ENCODE results near the gene TMEM179.

Gene TMEM179

DNA sequence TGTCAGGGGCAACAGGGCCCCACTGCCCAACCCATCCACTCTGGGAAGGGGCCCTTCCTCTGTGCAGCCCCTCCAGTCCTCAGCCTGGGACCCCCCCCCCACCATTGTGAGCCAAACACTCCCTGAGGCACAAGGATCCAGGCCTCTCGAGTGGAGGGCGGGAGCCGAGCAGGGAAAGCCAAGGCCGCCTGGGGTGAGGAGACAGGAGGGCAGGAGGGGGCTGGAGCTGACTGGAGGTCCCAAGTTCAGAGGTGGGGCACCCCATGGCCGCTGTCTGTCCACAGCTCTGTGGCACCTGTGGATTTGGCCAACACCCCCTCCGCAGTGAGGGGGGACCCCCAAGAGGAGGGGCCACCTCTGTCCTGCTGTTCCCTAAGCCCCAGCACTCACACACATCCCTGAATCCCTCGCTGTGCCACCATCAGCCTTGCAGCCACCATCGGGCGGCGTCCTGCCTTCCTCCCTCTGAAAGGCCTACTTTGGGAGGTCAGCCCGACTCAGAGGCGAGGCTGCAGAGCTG is 50.4 kb downstream of the TMEM179 start:
- DNase-seq: no peak

DNA sequence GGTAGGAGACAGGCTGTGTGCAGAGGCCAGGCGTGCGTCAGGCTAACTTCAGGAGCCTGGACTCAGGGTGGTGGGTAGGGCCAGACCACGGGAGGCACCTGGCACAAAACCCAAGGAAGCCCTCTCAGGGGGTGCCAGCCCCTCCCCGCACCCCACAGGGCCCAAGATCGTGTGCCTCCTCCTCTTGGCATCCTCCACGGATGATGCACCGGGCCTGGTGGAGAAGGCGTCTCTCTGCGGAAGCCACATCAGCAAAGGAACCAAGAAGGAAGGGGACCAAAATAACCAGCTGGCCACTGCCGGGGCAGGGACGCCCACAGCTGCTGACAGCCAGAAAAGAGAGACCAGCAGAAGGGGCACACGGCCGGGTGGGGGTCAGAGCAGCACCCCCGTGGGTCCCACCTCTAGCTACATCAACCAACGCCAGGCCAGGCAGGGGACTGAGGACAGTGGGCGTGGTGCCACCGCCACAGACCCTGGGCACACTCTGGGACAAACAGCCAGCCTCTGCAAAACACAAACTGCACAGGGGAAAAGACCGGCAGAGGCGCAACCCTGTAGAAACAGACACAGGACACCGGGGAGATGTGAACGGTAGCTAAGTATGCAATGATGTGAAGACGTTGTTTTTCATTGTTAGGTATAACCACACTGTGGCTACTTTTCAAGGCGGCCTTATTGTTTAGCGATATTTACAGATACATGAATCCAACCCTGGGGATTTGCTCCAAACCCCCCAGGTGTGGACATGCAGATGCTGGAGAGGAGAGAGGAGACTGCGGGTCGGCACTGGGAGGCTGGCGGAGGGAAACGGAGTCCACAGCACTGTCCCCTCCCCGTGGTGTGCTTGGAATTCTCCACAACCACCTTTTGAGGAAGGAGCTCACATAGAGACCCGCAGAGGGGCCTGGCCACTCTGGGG is 51.1 kb downstream of the TMEM179 start:
- DNase-seq: no peak

DNA sequence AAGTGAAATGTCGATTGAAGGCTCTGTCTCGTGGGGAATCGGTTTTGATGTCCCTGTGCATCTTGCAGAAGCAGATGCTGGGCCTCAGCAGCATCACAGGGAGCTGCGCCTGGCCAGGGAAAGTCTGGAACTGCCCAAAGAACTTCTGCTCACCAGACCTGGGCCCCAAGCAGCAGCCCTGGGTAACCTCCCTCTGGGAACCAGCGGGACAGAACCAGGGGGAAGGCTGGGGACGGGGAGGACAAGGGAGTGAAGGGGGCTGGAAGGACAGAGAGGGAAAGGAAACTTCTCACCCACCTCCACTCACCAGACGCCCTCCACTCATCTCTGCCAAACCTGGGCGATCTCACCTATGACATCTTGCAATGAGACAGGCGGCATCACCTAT is 51.8 kb downstream of the TMEM179 start:
- DNase-seq: no peak

DNA sequence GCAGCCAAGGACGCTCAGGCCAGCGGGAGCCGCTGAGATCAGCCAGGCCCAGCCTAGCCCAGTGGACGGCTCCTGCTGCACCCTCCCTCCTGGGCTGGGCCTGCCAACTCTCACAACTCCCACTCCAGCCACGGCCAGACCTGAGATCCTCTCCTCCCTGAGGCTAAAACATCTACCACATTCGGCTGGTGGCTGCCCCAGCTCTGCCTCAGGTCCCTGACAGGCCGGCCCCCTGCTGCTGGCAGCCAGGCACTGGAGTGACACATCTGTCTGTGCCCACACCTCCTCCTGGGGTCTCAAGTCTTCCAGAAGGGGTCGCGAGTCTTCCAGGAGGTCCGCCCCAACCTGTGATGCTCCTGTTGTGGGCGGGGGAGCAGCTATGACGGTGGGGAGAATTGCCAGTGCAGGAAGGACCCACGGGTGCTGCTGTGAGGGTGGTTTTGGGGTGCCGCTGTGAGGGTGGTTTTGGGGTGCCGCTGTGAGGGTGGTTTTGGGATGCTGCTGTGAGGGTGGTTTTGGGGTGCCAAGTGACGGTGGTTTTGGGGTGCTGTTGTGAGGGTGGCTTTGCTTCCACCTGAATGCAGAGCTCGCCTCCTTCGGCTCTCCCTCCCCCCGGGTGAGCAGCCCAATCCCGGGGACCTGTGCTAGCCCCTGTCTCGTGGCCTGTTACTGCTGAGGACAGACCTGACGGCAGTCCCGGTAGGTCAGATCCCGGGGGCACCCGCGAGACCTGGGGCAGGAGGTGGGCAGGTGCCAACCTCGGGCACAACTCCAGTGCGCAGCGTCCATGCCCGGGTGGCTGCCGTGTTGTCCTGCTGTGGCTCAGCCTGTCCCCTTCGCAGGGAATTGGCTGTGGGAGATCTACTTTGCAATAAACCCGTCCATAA is 52.5 kb downstream of the TMEM179 start:
- no peak for DNase-seq

DNA sequence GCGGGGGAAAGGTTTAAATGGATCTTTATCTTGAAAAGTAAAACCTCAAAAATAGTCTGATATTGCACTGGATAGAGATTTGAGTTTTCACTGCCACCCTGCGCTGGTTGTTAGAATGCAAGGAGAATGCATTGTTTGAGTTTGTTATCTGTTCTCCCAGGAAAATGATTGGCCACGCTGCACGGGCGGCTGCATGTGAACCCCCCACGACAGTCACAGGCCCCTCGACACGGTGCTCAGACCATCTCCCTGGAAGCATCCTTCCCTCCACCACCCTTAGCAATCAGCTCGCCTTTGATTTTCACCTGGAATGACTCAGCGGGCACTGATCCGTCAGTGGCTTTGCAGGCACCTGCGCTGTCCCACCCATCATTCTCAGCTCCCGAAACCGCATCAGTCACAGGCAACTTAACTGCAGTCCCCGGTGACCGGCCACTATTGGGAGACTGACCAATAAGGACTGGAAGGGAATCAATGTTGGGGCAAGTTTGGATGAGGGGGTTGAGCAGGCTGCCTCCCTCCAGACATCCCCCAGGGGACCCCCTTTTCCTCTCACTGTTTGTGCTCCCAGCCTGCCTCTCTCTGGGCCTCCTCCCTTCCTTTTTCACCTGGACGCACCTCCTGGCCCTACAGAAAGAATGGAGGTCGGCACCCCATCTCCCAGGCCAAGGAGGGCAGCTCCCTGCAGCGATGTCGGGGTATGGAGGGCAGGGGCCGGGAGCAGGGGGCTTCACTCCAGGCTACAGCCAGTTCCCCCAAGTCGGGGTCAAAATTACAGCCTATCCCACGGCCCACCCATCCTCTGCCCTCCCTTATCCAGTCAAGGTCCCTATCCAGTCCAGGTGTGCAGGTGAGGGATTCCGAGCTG is 53.5 kb downstream of the TMEM179 start:
- DNase-seq: no peak

DNA sequence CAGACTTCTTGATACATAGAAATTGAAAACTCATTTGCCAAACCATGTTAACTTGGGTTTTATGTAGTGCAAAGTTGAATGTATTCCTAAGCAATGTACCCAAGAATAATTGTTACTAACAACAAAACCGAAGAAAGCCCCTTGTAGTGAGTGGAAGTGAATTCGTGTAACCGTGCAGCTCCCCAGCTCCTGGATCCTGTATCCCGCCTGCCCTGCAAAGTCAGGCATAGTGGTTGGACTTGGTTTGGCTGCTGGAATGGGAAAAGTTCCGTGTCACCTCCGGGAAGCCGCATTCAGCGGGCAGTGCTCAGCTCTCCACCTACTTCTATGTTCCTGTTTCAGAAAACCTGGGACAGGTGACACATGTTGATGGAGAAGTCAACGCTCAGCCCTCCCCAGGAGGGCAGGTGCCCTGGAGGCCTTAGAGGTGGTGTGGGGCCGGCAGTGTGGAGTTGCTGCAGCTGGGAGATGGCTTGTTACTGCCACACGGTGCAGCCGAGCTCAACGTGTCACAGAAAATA is 54.2 kb downstream of the TMEM179 start:
- no peak for DNase-seq

DNA sequence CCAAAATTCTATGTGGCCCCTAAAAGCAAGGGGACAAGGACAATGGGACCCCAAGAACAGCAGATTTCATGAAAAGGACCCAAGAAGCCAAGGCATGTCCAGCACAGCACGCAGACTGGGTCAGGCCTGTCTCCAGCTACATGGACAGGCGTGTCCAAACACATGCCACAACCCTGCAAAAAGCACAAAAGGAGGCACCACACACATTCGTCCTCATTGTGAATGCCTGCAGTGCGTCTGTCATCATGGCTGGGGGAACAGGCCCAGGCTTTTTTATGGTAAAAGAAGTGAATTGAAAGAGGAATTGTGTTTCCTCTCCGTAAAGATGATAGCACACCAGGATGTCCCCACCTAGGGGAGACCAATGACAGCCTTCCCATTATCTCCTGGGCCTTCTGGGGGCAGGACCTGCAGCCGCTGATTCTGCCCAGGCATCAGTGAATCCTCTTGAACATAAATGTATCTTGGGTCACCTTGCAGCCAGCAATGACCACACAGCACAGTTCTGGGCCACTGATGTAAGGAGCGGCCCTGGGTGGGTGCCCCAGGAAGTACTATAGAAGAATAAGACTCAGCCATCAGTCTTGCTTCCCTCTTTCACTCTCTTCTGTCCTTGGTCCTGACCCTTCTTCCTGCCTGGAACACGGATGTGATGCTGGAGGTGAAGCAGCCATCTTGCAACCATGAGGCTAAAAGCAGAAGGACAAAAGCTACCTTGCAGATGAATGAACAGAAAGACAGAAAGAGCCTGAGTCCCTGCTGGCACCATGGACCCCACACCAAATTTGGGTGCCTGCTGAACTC is 54.8 kb downstream of the TMEM179 start:
- no peak for DNase-seq

DNA sequence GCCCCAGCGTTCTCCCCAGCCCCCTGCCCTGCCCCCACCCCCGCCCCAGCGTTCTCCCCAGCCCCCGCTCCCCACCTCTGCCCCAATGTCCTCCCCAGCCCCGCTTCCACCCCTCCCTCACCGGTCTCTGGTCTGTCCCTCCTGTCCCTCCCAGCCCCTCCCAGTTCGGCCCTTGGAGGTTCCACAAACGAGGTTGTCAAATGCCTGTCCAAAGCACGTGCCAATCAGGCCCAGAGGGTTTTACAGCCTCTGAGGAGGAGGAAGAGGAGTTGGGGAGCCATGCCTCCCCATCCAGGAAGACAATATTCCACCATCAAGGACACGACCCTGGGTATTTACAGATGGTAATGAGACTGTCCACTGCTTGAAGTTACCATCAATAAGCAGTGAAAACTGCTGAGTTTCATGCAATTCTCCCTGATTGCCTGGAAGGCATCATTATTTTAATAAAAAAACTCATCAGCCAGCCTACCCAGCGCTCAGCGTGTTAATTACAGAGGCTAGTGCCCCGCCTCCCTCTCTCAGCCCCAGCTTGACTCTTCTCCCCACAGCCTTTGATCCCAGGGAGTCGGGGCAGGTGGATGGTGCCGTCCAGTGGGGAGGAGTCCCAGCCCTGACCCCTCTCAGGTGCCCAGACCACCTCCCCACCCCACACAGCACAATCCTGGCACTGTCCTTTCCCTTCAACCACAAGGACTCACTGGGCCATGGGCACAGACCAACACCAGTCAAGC is 55.6 kb downstream of the TMEM179 start:
- no peak for DNase-seq

DNA sequence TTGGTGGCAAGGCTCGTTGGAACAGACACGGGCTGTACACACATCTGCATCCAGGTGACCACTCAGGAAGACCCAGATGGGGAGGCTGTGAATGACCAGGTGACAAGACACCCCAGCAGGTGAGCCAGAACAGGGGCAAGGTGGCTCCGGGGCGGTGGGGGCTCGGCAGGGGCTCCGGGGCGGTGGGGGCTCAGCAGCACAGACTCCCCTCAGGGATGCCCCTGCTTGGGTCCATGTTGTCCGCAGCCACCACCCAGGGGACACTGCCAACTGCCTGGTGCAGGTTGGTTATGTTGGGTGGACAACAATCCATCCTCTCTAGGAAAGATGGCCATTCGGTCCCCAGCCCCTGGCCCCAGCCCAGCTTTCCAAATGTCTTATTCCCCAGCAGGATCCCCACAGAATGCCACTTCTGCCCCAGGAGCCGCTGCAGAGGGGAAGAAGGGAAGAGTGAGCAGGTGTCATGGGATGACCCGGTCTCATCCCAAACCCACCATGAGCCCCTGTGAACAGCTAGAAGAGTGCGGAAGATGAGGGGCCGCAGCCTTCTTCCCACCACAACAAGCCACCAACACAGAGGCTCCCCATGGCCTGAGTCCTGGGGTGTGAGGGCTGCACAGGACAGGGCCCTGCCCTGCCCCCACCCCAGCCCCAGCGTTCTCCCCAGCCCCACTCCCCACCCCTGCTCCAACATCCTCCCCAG is 56.4 kb downstream of the TMEM179 start:
- DNase-seq: no peak

DNA sequence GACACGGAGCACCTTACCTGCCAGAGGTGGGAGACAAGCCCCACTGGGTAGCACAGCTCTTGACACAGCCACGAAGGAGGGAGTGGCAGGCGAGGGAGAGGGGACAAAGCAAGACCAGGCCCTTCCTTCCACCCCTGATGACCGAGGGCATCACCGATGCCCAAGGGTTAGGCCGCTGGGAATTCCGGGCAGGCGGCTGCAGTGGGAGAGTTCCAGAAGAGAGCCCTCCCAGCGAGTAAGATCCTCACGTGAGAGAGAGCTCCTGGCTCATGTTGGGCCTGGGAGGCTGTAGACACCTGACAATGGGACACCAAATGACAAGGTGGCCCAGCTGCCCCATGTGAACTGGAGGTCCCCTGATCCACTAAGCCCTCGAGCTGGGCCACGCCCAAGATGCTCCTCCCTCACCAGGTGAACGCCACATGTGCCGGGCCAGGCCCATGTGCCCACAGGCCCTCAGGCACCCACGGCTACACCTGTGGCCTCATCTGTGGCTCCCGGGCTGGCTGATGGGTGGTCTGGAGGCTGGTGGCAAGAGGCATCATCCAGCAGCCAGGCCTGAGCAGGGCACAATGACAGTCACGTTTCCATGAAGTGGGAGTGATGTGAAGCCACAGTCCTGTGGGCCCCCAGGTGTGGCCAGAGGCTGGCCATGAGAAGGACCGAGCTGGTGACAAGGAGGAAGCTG is 57.1 kb downstream of the TMEM179 start:
- no peak for DNase-seq

DNA sequence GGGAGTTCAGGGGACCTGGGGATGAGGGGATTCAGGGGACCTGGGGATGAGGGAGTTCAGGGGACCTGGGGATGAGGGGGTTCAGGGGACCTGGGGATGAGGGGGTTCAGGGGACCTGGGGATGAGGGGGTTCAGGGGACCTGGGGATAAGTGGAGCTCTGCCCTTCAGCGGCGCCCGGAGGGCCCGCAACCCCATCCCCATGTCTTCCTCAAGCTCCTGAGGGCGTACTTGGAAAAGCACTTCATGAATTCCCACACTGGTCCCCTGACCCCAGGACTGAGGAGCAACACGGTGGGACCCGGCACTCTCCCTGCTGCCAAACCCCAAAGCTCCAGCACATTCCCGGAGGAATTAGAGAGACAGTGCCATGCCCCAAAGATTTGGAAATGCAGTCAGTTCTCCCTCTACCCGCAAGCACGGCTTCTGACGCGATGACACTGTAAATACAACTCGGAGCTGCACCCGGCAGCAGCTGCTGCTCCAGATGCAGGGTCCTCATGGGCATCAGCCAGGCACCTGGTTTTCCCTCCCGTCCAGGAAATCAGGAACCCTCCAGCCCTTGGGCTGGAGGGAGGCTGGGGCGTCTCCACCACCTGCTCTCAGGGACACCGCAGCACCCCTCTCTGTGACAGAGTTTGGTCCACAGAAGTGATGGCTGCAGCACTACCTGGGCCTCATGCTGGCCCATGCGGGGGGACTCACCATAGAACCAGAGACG is 57.8 kb downstream of the TMEM179 start:
- DNase-seq: no peak

DNA sequence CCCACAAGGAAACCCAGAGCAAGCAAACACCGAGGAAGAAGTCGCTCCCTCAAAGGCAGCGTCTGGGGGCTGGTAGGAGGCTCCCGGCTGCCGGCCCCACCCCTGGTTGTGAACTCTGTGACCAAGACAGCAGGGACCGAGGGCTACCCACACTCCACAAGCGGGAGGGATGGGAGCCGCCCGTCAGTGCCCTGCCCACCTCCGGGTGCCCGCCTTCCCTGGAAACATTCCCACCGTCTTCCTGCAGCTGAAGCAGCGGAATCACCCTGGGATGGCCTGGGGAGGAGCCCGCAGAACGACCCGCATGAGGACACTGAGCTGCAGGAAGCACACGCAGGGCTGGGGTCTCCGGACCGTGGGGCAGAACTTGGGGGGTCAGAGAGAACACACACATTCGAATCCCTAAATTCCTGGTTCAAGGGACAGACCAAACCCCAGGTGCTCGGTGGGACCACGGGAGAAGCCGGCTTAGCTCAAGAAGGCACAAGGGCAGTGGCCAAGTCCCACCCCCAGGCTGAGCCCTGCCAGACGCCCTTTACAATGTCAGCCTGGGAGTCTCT is 58.5 kb downstream of the TMEM179 start:
- no peak for DNase-seq

DNA sequence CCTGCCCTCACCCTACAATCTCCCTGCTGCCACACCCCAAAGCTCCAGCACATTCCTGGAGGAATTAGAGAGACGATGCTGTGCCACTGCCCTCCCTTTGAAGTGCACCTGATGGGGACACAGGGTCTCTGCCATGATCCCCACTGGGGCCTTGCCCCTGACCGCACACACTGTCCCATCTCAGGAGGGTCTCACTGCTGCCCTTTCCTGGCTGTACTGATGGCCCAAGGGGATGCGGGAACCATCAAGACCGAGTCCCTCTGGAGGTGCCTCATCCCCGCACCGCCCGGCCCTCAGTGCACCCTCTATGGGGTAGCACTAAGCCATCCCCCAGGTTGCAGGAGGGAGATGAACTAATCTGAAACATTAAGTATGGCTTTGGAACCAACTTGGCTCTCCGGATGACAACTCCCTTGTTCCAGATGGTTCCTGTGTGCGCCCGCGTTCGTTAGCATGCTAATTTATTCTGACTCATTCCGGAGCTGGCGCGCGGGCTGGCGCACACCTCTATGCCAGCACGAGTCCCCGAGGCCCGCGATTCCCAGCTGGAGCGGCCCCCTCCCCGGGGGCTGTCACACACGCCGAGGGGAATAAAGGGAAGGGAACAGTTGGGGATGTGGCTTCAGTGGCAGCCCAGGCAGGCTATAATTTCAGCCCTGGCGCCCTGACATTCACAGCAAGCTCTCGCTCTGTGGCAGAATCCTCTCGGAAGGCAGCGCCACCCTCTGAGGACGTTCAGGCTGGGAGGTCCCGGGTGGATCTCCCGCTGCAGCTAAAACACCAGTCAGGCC is 59.2 kb downstream of the TMEM179 start:
- no peak for DNase-seq

DNA sequence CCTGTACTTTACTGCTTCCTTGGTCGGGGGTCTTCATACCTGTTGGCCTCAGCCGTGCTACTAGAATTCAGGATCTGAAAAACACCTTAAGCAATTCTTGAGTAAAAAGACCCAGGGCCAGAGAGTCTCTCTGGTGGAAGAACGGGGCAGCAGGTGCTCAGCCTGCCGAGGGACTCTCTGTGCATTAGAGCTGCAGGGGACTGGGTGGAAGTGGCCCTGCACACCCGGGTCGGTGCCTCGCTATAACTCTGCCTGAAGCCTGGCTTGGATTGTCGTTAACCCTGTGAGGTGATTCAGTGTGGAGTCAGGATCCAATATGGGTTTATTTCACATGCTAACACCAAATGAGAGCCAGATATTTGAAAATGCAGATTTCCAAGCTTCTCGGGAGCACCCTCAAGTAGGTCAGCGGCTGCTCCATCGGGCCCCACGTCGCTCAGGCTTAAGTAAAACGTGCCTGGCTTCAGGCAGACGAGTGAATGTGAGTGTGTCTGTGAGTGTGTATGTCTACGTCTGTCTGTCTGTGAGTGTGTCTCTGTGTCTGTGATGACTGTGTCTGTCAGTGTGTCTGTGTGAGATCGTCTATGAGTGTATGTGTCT is 60.1 kb downstream of the TMEM179 start:
- no peak for DNase-seq

DNA sequence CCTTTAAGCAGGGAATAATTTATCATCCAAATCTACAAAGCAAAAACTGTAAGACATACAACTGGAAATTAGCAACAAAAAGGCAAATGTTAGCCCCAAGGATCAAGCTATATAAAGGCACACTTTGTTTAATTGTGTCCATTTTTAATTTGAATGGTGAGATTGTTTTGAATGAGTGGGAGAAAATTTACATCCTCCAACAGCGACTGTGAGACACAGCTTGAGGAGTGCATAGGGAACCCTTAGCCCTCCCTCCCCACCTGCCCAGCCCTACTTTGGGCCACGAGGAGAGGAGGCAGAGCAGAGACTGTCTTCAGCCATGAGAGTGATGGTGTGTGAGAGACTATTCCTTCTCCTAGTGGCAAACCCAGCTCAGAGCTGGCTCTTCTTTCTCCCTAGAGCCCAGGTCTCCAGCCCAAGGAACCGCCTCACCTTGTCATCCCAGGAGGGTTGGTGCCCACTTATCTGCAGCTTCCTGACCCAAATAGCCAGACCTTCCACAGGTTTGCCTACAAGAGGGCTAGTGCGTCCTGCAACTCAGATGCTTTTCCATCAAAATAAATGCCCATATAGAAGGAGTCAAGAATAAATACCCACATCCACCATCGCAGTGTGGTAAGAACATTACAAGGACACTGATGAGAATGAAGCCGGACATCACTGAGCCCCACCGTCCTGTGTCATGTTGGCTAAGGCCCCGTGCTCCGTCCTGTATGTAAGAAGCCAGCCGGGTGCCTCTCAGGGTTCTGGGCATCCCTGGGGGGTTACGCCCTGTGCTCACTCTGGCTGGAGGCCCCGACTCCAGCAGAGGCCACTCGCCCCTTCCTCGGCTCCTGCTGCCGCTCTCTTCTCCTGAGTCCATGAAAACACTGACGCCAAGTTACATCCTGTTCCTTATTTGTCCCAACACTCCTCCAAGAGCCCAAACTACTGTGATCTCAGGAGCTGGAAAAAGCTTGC is 61.4 kb downstream of the TMEM179 start:
- DNase-seq: no peak

DNA sequence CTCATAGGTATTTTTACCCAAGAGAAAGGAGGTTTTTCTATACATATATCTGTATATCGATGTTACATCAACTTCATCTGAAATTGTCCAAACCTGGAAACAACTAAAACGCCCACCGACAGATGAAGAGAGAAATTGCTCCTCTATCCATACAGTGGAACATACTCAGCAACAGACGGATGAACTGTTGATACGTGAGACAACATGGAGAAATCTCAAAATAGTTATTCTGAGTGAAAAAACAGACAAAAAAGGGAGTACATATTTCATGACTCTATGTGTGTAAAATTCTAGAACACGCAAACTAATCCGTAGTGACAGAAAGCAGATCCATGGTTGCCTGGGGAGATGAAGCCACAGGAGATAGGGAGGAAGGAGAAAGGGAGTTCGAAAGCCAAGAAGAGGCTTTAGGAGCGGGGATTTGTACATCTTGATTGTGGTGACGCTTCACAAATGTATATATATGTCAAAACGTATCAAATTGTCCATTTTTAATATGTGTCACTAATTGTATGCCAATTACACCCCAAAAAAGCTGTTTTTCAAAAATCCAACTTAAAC is 62.6 kb downstream of the TMEM179 start:
- no peak for DNase-seq

All from DMS153 (cell line).